BLaER1 treated with 17β-estradiol and CSF1 and Interleukin-3, amounts not matched to agents 10 nM and 100 nM (cell line): ENCODE results near the gene JADE1.

Experiments
- H3K27ac ChIP-seq, 11 experiments: shearing (Covaris generic); formaldehyde crosslinking; 2 replicates each; pipeline ENCODE4 v1.8.1; 2022
- H3K27me3 ChIP-seq, 11 experiments: shearing (Covaris generic); formaldehyde crosslinking; 2 replicates each; pipeline ENCODE4 v1.8.1; 2022
- H3K36me3 ChIP-seq, 11 experiments: shearing (Covaris generic); formaldehyde crosslinking; 2 replicates each; pipeline ENCODE4 v1.8.1; 2022
- H3K4me1 ChIP-seq, 10 experiments: shearing (Covaris generic); formaldehyde crosslinking; 2 replicates each; pipeline ENCODE4 v1.8.1; 2022
- H3K4me2 ChIP-seq, 11 experiments: shearing (Covaris generic); formaldehyde crosslinking; 2 replicates each; pipeline ENCODE4 v1.8.1; 2022
- H3K4me3 ChIP-seq, 10 experiments: shearing (Covaris generic); formaldehyde crosslinking; 2 replicates each; pipeline ENCODE4 v1.8.1; 2022
- H3K9ac ChIP-seq, 11 experiments: shearing (Covaris generic); formaldehyde crosslinking; 2 replicates each; pipeline ENCODE4 v1.8.1; 2022
- H3K9me3 ChIP-seq, 11 experiments: shearing (Covaris generic); formaldehyde crosslinking; replicated peaks in 1 of 11; 2 replicates each; pipeline ENCODE4 v1.8.1; 2022
- H4K20me1 ChIP-seq, 11 experiments: shearing (Covaris generic); formaldehyde crosslinking; 2 replicates each; pipeline ENCODE4 v1.8.1; 2022
- Cebpa-rat ChIP-seq, 11 experiments: shearing (Covaris generic); IDR thresholded peaks; 2 replicates each; pipeline ENCODE4 v1.8.1; 2022

JADE1 gene

GRCh38 chr4:128819082-128819742, 9.7 kb downstream of the JADE1 start:
- peaks cover 0 to 16% (median 7%) of the 10 kb centered on the region in 10 experiments; a peak in 15 of 20 replicates for H3K4me1 ChIP-seq
- H3K36me3 ChIP-seq: peaks cover 0 to 46% (median 26%) of the 10 kb centered on the region in 11 experiments; a peak in 14 of 22 replicates
- H3K27me3 ChIP-seq: no peaks in the 10 kb centered on the region
- TF ChIP-seq Cebpa-rat (IDR thresholded peaks at IDR 0.05): no peak
- H4K20me1 ChIP-seq: peaks cover 0 to 62% (median 0%) of the 10 kb centered on the region in 11 experiments; a peak in 6 of 22 replicates
- H3K4me3 ChIP-seq: no peak overlapping the region
- H3K9me3 ChIP-seq: peaks cover 0 to 11% (median 5%) of the 10 kb centered on the region in 11 experiments; a peak in 13 of 22 replicates
- peak overlapping the region in 2 of 11 experiments; percentile 2 to 11; a peak in 2 of 22 replicates for H3K4me2 ChIP-seq
- peak overlapping the region in 1 of 11 experiments; percentile 1; a peak in 2 of 22 replicates for H3K27ac ChIP-seq
- no peak overlapping the region for H3K9ac ChIP-seq

- no peak overlapping the region for H3K27ac ChIP-seq
- no peaks in the 10 kb centered on the region for H3K27me3 ChIP-seq
- H4K20me1 ChIP-seq: peaks cover 0 to 67% (median 8%) of the 10 kb centered on the region in 11 experiments; a peak in 10 of 22 replicates
- H3K4me1 ChIP-seq: peaks cover 7 to 19% (median 13%) of the 10 kb centered on the region in 10 experiments; a peak in 19 of 20 replicates
- H3K36me3 ChIP-seq: peaks cover 0 to 46% (median 26%) of the 10 kb centered on the region in 11 experiments; a peak in 14 of 22 replicates
- peaks cover 0 to 6% (median 0%) of the 10 kb centered on the region in 11 experiments; a peak in 2 of 22 replicates for H3K9me3 ChIP-seq
- H3K4me2 ChIP-seq: no peak overlapping the region
- no peak overlapping the region for H3K4me3 ChIP-seq
- no peak overlapping the region for H3K9ac ChIP-seq
- no peak for TF ChIP-seq Cebpa-rat (IDR thresholded peaks at IDR 0.05)
Observed at GRCh38 chr4:128820671-128821070, 11.2 kb downstream of the JADE1 start.

DNA sequence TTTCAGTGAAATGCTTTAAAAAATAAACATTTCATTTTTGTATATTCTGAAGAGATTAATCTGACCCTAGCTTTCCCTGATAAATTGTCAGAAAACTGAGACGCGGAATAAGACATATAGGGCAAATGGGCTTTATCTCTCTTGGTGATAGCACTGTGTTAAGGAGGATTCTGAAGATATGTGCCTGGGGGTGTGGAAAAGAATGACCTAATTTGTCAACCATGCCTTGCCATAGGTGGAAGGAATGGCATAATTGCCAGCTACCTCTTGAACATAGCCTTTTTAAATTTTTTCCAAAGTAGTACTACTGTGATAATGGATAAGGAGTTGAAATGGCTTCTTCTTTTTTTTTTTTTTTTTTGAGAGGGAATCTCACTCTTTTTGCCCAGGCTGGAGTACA, 11.7 kb downstream of the JADE1 start:
- Histone ChIP-seq H4K20me1 (peaks cover 0 to 71% (median 13%) of the 10 kb centered on the region in 11 experiments; a peak in 10 of 22 replicates), H3K27ac (no peak overlapping the region), H3K4me1 (peaks cover 12 to 24% (median 18%) of the 10 kb centered on the region in 10 experiments; a peak in 19 of 20 replicates), H3K27me3 (no peaks in the 10 kb centered on the region), H3K4me2 (no peak overlapping the region), H3K9ac (no peak overlapping the region), H3K36me3 (peaks cover 0 to 49% (median 26%) of the 10 kb centered on the region in 11 experiments; a peak in 14 of 22 replicates), H3K4me3 (no peak overlapping the region), H3K9me3 (peaks cover 0 to 6% (median 0%) of the 10 kb centered on the region in 11 experiments; a peak in 2 of 22 replicates)
- TF ChIP-seq Cebpa-rat (IDR thresholded peaks at IDR 0.05): no peak

GRCh38 chr4:128823025-128823661, 13.6 kb downstream of the JADE1 start:
- Histone ChIP-seq H3K4me3 (no peak overlapping the region), H3K9ac (no peak overlapping the region), H3K36me3 (peaks cover 0 to 38% (median 16%) of the 10 kb centered on the region in 11 experiments; a peak in 11 of 22 replicates), H3K27ac (no peak overlapping the region), H3K27me3 (no peaks in the 10 kb centered on the region), H3K9me3 (peaks cover 0 to 6% (median 0%) of the 10 kb centered on the region in 11 experiments; a peak in 2 of 22 replicates), H3K4me1 (peaks cover 23 to 33% (median 26%) of the 10 kb centered on the region in 10 experiments; a peak in 19 of 20 replicates), H3K4me2 (no peak overlapping the region), H4K20me1 (peaks cover 0 to 77% (median 21%) of the 10 kb centered on the region in 11 experiments; a peak in 12 of 22 replicates)
- no peak for TF ChIP-seq Cebpa-rat (IDR thresholded peaks at IDR 0.05)

DNA sequence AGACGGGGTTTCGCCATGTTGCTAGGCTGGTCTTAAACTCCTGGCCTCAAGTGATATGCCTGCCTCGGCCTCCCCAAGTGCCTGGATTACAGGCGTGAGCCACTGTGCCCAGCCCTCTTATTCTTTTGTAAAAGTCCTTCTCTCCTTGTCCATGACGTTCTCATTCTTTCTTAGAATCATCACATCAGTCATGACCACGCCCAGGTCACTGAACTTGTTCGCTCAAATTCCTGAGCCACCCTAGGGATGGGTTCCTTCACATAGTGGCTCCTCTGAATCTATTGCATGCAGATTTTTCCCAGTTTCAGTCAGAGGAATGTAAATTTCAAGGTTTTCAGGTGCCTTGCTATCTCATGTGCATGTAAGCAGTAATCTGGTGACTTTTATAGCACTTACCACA, 15.7 kb downstream of the JADE1 start:
- Histone ChIP-seq H4K20me1 (peaks cover 0 to 75% (median 21%) of the 10 kb centered on the region in 11 experiments; a peak in 12 of 22 replicates), H3K27ac (no peak overlapping the region), H3K27me3 (no peaks in the 10 kb centered on the region), H3K9me3 (peaks cover 0 to 14% (median 5%) of the 10 kb centered on the region in 11 experiments; a peak in 6 of 22 replicates), H3K9ac (no peak overlapping the region), H3K36me3 (peaks cover 0 to 40% (median 17%) of the 10 kb centered on the region in 11 experiments; a peak in 14 of 22 replicates), H3K4me2 (peak overlapping the region in 8 of 11 experiments; percentile 2 to 51 (median 40); a peak in 15 of 22 replicates), H3K4me3 (no peak overlapping the region), H3K4me1 (peaks cover 15 to 31% (median 28%) of the 10 kb centered on the region in 10 experiments; a peak in 19 of 20 replicates)
- no peak for TF ChIP-seq Cebpa-rat (IDR thresholded peaks at IDR 0.05)

GRCh38 chr4:128827296-128827695, 17.8 kb downstream of the JADE1 start:
- Histone ChIP-seq H3K36me3 (peaks cover 0 to 48% (median 25%) of the 10 kb centered on the region in 11 experiments; a peak in 17 of 22 replicates), H3K9ac (no peak overlapping the region), H3K4me2 (no peak overlapping the region; a peak in 1 of 22 replicates), H3K9me3 (peaks cover 0 to 14% (median 5%) of the 10 kb centered on the region in 11 experiments; a peak in 6 of 22 replicates), H3K4me1 (peaks cover 27 to 44% (median 40%) of the 10 kb centered on the region in 10 experiments), H3K4me3 (no peak overlapping the region), H4K20me1 (peaks cover 0 to 76% (median 25%) of the 10 kb centered on the region in 11 experiments; a peak in 12 of 22 replicates), H3K27ac (no peak overlapping the region), H3K27me3 (no peaks in the 10 kb centered on the region)
- no peak for TF ChIP-seq Cebpa-rat (IDR thresholded peaks at IDR 0.05)

GRCh38 chr4:128830906-128831503, 21.5 kb downstream of the JADE1 start:
- Histone ChIP-seq H3K4me3 (no peak overlapping the region), H3K4me1 (peaks cover 15 to 32% (median 28%) of the 10 kb centered on the region in 10 experiments), H3K4me2 (peak overlapping the region; percentile 14 to 64 (median 40); a peak in 21 of 22 replicates), H3K9ac (no peak overlapping the region), H3K27ac (peak overlapping the region in 3 of 11 experiments; percentile 18 to 36 (median 22); a peak in 3 of 22 replicates), H3K27me3 (no peaks in the 10 kb centered on the region), H3K36me3 (peaks cover 27 to 77% (median 62%) of the 10 kb centered on the region in 11 experiments), H3K9me3 (peaks cover 0 to 14% (median 5%) of the 10 kb centered on the region in 11 experiments; a peak in 6 of 22 replicates), H4K20me1 (peaks cover 0 to 91% (median 21%) of the 10 kb centered on the region in 11 experiments; a peak in 13 of 22 replicates)
- no peak for TF ChIP-seq Cebpa-rat (IDR thresholded peaks at IDR 0.05)

DNA sequence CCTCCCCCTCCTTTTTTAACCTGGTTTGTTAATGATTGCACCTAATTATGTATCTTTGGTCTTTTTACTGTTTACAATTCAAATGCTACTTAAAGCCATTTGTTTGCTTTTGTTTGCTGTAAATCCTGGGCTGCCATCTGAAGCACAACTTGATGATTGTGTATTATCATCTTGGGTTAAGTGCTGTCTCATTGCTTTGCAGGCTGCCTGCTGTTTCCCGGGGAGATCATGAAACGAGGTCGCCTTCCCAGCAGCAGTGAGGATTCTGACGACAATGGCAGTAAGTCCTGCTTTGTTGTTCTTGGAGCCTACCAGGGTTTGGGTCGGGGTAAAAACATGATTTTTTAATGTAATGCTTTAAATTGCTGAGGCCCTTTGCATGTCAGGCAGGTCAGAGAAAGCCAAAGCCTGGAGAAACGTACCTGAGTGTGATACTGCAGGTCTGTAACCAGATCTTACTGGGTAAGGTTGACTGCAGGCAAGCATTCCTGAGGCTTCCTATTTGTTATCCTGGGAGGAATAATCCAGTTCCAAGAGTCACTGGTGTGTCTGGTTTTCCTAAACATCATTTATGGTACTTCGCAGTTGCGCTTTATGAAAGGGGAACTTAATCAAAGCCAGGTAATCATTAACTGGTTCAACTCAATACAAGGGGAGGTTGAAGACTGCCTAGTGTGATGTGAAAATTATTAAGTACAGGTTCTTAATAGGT, 22.2 kb downstream of the JADE1 start:
- Histone ChIP-seq H3K4me2 (peak overlapping the region in 5 of 11 experiments; percentile 28 to 64 (median 50); a peak in 8 of 22 replicates), H3K9ac (no peak overlapping the region), H3K27ac (peak overlapping the region in 1 of 11 experiments; percentile 22; a peak in 2 of 22 replicates), H4K20me1 (peaks cover 0 to 88% (median 20%) of the 10 kb centered on the region in 11 experiments; a peak in 13 of 22 replicates), H3K4me3 (no peak overlapping the region), H3K9me3 (peaks cover 0 to 14% (median 5%) of the 10 kb centered on the region in 11 experiments; a peak in 6 of 22 replicates), H3K4me1 (peaks cover 10 to 25% (median 21%) of the 10 kb centered on the region in 10 experiments), H3K36me3 (peaks cover 27 to 84% (median 66%) of the 10 kb centered on the region in 11 experiments), H3K27me3 (no peaks in the 10 kb centered on the region)
- no peak for TF ChIP-seq Cebpa-rat (IDR thresholded peaks at IDR 0.05)
